NCI-H226 (cell line): ENCODE measurements around the gene CNTFR.

Experiments used
- DNase-seq: peaks from one replicate; pipeline ENCODE4 v3.0.0-alpha.2; 2015

The CNTFR gene

GRCh38 chr9:34502891-34503290, 86.6 kb downstream of the CNTFR start:
- no peak for DNase-seq

GRCh38 chr9:34502471-34502870, 87.1 kb downstream of the CNTFR start:
- DNase-seq: no peak

- DNase-seq: peak; percentile 2
These were observed 87.6 kb downstream of the CNTFR start for GRCh38 chr9:34501889-34502425.
